OCI-LY1 (cell line): ENCODE measurements around the gene GPR27.

ENCODE experiments used
- H2AFZ ChIP-seq: fragments of 200-600 bp; sonication (generic), shearing (Covaris generic); 2 replicates; pipeline ENCODE4 v1.6.0; 2014; ENCODE audit warnings: antibody characterized with exemption, mild to moderate bottlenecking, low read length
- H3F3A ChIP-seq: fragments of 200-600 bp; sonication (generic), shearing (Covaris generic); 2 replicates; pipeline ENCODE4 v1.6.0; 2014; ENCODE audit warnings: mild to moderate bottlenecking, antibody characterized with exemption, low read length, moderate library complexity; ENCODE audit not compliant: insufficient read depth
- H3K27ac ChIP-seq: fragments of 200-600 bp; sonication (generic); 2 replicates; pipeline ENCODE4 v1.5.1; 2014; ENCODE audit warnings: low read length, mixed run types, mild to moderate bottlenecking, low read depth; ENCODE audit not compliant: poor library complexity, severe bottlenecking
- H3K27me3 ChIP-seq: fragments of 200-600 bp; sonication (generic); 2 replicates; pipeline ENCODE4 v1.6.0; 2014; ENCODE audit warnings: antibody characterized with exemption, mild to moderate bottlenecking, low read length, moderate library complexity; ENCODE audit not compliant: insufficient read depth
- H3K36me3 ChIP-seq: fragments of 200-600 bp; sonication (generic); 2 replicates; pipeline ENCODE4 v1.6.1; 2014; ENCODE audit warnings: mild to moderate bottlenecking, antibody characterized with exemption, low read length, moderate library complexity, mixed read lengths; ENCODE audit not compliant: insufficient read depth
- H3K4me1 ChIP-seq: fragments of 200-600 bp; sonication (generic); 2 replicates; pipeline ENCODE4 v1.5.1; 2014; ENCODE audit warnings: mild to moderate bottlenecking, low read length, moderate library complexity; ENCODE audit not compliant: insufficient read depth, severe bottlenecking
- H3K4me2 ChIP-seq: fragments of 200-600 bp; sonication (generic), shearing (Covaris generic); 2 replicates; pipeline ENCODE4 v1.6.1; 2014; ENCODE audit warnings: low read length
- H3K4me3 ChIP-seq: fragments of 200-600 bp; sonication (generic); 2 replicates; pipeline ENCODE4 v1.5.1; 2014; ENCODE audit warnings: low read length, low read depth, mild to moderate bottlenecking, mixed read lengths; ENCODE audit not compliant: poor library complexity, severe bottlenecking
- H3K79me2 ChIP-seq: fragments of 200-600 bp; shearing (Covaris generic); 2 replicates; pipeline ENCODE4 v1.6.1; 2016; ENCODE audit warnings: mixed run types, low read length, mixed read lengths; ENCODE audit not compliant: insufficient read depth
- H3K9ac ChIP-seq: fragments of 200-600 bp; sonication (generic), shearing (Covaris generic); 2 replicates; pipeline ENCODE4 v1.6.1; 2014; ENCODE audit warnings: mild to moderate bottlenecking, low read length, mixed read lengths
- H3K9me2 ChIP-seq: fragments of 200-600 bp; sonication (generic), shearing (Covaris generic); 2 replicates; pipeline ENCODE4 v1.6.1; 2014; ENCODE audit warnings: low read depth, mild to moderate bottlenecking, low read length, mixed read lengths
- H3K9me3 ChIP-seq: fragments of 200-600 bp; shearing (Covaris generic); 2 replicates; pipeline ENCODE4 v1.6.1; 2014; ENCODE audit warnings: low read length, mixed read lengths
- H4K20me1 ChIP-seq: fragments of 200-600 bp; sonication (generic), shearing (Covaris generic); 2 replicates; pipeline ENCODE4 v1.6.0; 2016; ENCODE audit warnings: mild to moderate bottlenecking, low read length; ENCODE audit not compliant: insufficient read depth
- CTCF ChIP-seq: fragments of 200-600 bp; sonication (generic), shearing (Covaris generic); IDR thresholded peaks from 2 replicates; pipeline ENCODE4 v1.5.1; 2017; ENCODE audit warnings: mild to moderate bottlenecking, antibody characterized with exemption, low read length, moderate library complexity, mixed read lengths
- EZH2 ChIP-seq: fragments of 200-600 bp; sonication (generic), shearing (Covaris generic); IDR thresholded peaks from 2 replicates; pipeline ENCODE4 v1.8.0; 2017; ENCODE audit warnings: borderline replicate concordance, mixed run types, mild to moderate bottlenecking, antibody characterized with exemption, low read length, moderate library complexity, mixed read lengths

The GPR27 gene

GRCh38 chr3:71763426-71763825, 9.8 kb downstream of the GPR27 start:
- no peak overlapping the region for H3K4me2 ChIP-seq
- no peak overlapping the region for H3K9ac ChIP-seq
- no peaks in the 10 kb centered on the region for H3F3A ChIP-seq
- no peaks in the 10 kb centered on the region for H3K9me2 ChIP-seq
- no peak for TF ChIP-seq CTCF
- no peak for TF ChIP-seq EZH2
- H3K27me3 ChIP-seq: no peaks in the 10 kb centered on the region
- H2AFZ ChIP-seq: no peak overlapping the region
- no peak overlapping the region for H3K27ac ChIP-seq
- no peaks in the 10 kb centered on the region for H3K79me2 ChIP-seq
- H4K20me1 ChIP-seq: no peaks in the 10 kb centered on the region
- no peaks in the 10 kb centered on the region for H3K9me3 ChIP-seq
- H3K36me3 ChIP-seq: no peaks in the 10 kb centered on the region
- H3K4me3 ChIP-seq: no peak overlapping the region
- H3K4me1 ChIP-seq: no peaks in the 10 kb centered on the region

DNA sequence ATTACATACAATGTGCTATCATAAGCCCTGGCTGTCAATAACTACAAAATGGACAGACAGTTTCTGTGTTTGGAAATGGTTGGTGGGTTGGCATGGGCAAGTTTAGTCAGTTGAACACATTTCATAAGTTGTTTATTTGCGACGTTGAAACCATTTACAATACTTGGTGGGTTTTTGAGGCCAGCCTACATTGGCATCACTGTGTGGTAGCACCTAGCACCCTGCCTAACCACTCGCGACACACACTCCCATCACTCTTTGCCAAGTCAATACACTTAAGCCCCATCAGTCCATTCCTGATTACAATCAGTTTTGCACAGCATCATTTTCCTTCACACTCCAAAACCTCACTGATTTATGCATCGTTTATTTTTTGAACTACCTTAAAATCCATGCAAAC, 17.5 kb downstream of the GPR27 start:
- Histone ChIP-seq H3K9ac (no peak overlapping the region), H2AFZ (no peak overlapping the region), H3K4me1 (no peaks in the 10 kb centered on the region), H3K27ac (no peak overlapping the region), H3K4me2 (no peak overlapping the region), H3K27me3 (no peaks in the 10 kb centered on the region), H3K79me2 (no peaks in the 10 kb centered on the region), H3K36me3 (no peaks in the 10 kb centered on the region), H4K20me1 (no peaks in the 10 kb centered on the region), H3K4me3 (no peak overlapping the region), H3K9me3 (no peaks in the 10 kb centered on the region), H3K9me2 (no peaks in the 10 kb centered on the region), H3F3A (no peaks in the 10 kb centered on the region)
- TF ChIP-seq EZH2 (no peak), CTCF (no peak)

GRCh38 chr3:71771884-71772283, 18.2 kb downstream of the GPR27 start:
- H3K79me2 ChIP-seq: no peaks in the 10 kb centered on the region
- H3K9ac ChIP-seq: no peak overlapping the region
- H3F3A ChIP-seq: no peaks in the 10 kb centered on the region
- H3K4me3 ChIP-seq: no peak overlapping the region
- H3K4me2 ChIP-seq: no peak overlapping the region
- no peaks in the 10 kb centered on the region for H3K9me2 ChIP-seq
- no peak overlapping the region for H2AFZ ChIP-seq
- H3K4me1 ChIP-seq: no peaks in the 10 kb centered on the region
- H3K36me3 ChIP-seq: no peaks in the 10 kb centered on the region
- H3K27ac ChIP-seq: no peak overlapping the region
- H3K9me3 ChIP-seq: no peaks in the 10 kb centered on the region
- TF ChIP-seq EZH2 (no peak), CTCF (no peak)
- no peaks in the 10 kb centered on the region for H4K20me1 ChIP-seq
- H3K27me3 ChIP-seq: no peaks in the 10 kb centered on the region
